Measurements from ENCODE around the gene EFCAB8.
"Not testable (repeated sequence)": the region's sequence is repeated elsewhere in the genome, so short reads cannot be mapped to it uniquely, and the experiment has no call there.

EFCAB8 gene

DNA sequence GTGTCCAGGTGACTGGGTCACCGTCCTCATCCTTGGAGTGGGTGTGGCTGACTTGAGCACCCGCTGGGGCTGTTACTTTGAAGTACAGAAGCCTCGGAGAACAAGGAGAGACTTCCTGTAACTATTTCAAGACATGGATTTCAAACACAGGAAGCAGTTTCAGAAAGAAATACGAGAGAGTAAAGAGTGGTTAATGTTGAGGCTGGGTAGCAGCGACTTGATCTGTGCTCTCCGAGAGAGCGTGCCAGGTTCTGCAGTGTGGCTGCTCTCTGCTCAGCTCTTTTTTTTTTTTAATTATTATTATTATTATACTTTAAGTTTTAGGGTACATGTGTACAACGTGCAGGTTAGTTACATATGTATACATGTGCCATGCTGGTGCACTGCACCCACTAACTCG, 17.5 kb upstream of the EFCAB8 start:
- no peak for DNase-seq (ENCODE audit: low spot score)

DNA sequence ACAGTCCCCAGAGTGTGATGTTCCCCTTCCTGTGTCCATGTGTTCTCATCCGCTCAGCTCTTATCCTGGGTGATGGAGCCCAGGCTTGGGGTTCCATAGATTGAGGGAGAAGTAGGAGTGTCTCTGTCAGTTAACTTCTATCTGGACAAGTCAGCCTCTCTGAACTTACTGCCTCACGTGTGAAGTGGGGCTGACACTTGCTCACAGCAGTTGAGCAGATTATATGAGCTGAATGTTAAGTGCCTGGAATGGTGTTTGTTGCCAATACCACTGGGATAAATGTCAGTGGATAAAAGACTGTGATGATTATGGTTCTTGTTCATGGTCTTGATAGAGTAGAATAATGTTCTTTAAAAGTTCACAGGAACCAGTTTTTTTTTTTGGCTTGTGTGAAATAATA, 17.1 kb upstream of the EFCAB8 start:
- DNase-seq (ENCODE audit: low spot score), result no peak

DNA sequence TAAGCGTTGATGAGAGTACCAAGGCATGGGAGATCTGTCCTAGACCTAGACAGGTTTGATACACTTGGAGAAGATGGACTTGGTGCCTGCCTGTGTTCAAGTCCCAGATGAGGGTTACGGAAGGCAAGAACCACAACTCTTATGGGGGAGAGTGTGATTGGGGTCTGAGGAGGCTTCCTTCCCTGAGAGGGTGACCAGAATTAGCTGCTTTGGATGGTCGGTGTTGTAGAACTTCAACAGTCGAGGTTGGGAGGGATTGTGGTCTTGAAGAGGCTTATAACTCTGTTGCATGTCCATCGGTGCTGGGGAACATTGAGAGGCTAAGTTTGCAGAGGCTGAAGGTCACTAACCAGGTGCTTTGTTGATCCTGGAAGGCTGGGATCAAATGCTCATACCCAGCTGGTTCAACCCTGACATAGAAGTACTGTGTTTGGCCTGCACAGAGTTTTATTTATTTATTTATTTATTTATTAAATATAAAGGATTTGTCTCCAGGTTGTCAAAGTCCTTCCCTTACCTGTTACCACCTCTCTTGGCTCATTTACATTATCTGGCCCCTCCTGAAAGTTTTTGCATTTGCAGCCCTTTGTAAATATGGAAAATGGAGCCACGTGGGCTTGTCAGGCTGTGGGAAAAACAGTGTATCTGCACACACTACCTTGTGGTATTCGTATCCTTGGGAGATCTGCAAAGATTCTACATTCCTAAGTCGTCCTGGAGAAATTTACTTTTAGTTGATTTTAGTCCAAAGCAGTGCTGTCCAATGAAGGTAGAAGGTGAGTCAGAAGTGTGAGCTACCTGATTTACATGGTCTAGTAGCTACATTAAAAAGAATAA, 15.8 kb upstream of the EFCAB8 start:
- DNase-seq (ENCODE audit: low spot score), result no peak

DNA sequence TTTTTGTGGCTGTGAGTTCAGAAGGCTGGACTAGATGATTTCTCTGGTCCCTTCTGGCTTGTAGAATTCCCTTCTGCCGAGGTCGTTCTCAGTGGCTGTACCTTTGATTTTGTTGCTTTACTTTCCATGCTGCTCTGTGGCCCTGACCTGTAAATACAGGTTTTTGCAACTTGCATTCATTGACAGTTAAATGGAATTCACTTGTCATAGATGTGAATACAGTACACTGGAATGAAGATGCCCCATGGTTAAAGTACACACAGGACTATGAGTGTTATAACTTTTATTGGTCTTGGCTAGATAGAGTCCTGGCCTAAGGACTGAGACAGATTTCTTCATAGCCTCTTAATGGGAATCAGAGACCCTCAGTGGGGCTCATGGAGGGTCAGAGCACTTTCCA, 12.9 kb upstream of the EFCAB8 start:
- no peak for DNase-seq (ENCODE audit: low spot score)

DNA sequence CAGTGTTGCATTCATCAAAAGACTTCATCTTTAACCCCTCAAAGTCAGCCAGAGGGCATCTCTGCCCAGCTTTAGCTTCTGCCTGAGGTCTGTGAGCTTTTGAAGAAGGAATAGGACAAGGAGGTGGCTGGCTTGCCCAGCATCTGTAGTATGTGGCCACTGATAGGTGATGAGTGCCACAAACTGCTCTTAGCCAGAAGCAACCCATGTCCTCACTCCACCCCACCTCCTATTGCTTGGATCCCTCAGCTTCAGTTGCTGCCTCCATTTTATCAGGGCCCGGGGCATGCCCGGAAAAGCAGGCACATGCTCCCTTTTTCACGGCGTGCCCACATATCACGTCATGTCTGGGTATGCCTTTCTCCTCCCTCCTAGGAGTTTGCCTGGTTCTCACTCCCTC, 11.9 kb upstream of the EFCAB8 start:
- DNase-seq (ENCODE audit: low spot score), result no peak

DNA sequence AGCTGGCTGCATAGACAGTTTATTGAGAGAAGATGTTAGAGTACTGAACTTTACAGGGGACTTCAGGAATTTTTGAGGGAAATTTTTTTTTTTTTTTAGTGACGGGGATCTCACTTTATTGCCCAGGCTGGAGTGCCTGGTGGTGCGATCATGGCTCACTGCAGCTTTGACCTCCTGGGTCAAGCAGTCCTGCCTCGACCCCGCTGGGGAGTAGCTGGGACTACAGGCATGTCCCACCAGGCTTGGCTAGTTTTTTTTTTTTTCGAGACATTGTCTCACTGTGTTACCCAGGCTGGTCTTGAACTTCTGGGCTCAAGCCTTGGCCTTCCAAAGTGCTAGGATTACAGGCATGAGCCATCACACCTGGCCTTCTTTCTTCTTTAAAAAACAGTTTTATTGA, 10.8 kb upstream of the EFCAB8 start:
- no peak for DNase-seq (ENCODE audit: low spot score)

DNA sequence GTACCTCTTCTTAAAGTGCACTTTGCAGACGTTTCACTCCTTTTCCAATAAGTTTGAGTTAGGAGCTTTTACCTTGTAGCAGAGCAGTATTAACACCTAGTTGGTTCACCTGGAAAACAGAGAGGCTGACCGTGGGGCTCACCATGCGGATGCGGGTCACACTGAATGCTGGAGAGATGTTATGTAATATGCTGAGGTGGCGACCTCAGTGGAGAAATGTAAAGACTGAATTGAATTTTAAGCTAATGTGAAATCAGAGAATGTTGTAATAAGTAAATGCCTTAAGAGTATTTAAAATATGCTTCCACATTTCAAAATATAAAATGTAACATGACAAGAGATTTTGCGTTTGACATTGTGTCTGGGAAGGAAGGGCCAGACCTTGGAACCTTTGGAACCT, 9.9 kb upstream of the EFCAB8 start:
- DNase-seq (ENCODE audit: low spot score), result no peak

DNA sequence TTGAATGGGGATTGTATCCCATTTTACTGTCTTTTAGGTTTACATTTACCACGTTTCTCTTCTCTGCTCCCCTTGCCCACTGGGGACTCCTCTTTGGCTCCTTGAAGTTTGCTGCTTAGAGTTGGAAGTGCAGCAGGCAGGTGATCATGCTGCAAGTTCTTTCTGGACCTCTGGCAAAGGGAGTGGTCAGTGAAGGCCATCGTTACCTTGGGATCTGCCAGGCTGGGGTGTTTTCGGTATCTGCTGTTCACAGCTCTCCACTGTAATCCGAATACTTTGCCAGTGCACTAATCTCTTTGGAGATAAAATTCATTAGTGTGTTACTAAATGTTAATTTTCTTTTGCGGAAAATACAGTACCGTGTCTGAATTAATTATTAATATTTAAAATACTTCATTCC, 9.1 kb upstream of the EFCAB8 start:
- no peak for DNase-seq (ENCODE audit: low spot score)

DNA sequence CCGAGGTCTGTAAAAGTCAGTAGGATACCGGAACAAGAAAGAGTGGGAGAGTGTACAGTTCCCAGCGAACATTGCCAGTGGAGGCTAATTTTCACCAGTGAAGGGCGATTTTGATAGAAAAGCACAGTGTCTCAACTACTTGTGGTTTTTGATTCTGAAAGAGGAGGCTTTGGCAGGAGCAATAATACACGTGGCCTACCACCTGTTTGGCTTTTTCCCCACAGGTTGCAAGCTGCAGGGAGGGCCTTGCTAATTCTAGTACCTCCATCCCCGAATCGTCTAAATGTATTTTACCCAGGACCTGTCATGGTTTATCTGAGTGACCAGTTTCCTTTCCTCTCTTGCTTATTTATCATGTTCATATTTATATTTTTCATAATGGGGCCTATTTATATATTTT, 3.3 kb upstream of the EFCAB8 start:
- DNase-seq (ENCODE audit: low spot score), result no peak

DNA sequence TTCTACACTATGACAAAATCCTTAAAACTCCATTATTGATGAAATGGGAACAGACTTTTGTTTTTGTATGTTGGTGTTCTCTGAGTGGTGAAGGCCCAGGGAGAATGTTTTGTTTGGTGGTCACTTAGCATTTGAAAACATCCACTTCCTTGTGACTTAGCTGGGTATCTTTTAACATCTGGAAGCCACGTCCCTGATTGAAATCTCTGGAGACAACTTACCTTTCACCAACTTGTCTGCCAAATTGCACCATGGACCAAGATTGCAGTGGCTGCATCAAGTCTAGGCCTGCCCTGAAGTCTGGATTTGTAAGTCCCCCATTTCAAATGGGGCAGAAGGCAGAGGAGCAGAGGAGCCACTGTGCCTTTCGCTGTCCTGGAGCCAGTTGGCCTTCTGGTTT, 534 bp upstream of the EFCAB8 start:
- no peak for DNase-seq (ENCODE audit: low spot score)

DNA sequence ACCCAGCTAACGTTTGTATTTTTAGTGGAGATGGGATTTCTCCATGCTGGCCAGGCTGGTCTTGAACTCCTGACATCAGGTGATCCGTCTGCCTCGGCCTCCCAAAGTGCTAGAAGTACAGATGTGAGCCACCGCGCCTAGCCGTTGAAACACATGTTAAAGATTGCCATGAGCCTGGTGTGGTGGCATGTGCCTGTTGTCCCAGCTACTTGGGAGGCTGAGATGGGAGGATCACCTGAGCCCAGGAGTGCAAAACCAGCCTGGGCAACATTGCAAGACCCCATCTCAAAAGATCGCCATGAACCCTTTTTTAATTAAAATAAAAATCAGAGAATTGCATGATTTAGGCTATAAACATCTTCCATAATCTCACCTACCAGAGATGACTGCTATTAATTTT, 2.7 kb downstream of the EFCAB8 start:
- DNase-seq (ENCODE audit: low spot score), result no peak

DNA sequence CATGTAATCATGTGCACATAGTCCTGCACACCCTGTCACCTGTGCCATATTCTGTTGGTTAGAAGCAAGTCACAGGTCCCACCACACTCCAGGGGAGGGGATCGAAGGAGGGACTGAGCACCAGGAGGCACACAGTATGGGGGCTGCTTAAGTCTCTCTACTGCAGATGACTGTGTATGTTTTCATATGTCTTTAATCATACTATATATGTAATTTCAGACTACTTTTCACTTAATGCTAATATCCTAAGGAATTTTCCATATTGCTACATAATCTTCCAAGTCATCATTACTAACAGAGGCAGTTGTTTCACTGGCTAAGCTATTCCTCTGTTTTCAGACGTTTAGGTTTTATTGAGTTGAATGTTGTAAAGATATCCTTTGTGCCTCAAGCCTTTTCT, 10.8 kb downstream of the EFCAB8 start:
- DNase-seq (ENCODE audit: low spot score), result no peak

DNA sequence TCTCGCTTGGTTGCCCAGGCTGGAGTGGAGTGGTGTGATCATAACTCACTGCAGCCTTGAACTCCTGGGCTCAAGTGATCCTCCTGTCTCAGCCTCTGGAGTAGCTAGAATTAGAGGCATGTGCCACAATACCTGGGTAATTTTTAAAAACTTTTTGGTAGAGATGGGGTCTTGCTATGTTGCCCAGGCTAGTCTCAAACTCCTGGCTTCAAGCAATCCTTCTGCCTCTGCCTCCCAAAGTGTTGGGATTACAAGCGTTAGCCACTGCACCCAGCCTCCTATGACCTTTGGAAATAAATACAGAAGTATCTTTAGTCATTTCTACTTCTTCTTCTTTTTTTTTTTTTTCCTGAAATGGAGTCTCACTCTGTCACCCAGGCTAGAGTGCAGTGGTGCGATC, 11.8 kb downstream of the EFCAB8 start:
- not testable (repeated sequence) for DNase-seq (ENCODE audit: low spot score)

DNA sequence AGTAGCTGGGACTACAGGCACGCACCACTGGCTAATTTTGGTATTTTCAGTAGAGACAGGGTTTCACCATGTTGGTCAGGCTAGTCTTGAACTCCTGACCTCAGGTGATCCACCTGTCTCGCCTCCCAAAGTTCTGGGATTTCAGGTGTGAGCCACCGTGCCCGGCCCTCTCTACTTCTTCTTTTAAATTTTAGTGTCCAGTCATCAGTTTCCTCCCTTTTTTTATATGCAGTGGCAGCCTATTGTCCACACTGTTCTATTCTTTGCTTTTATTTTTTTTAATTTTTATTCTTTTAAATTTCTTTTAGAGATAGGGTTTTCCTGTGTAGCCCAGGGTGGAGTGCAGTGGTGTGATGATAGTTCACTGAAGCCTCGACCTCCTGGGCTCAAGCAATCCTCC, 12.3 kb downstream of the EFCAB8 start:
- DNase-seq (ENCODE audit: low spot score), result no peak

DNA sequence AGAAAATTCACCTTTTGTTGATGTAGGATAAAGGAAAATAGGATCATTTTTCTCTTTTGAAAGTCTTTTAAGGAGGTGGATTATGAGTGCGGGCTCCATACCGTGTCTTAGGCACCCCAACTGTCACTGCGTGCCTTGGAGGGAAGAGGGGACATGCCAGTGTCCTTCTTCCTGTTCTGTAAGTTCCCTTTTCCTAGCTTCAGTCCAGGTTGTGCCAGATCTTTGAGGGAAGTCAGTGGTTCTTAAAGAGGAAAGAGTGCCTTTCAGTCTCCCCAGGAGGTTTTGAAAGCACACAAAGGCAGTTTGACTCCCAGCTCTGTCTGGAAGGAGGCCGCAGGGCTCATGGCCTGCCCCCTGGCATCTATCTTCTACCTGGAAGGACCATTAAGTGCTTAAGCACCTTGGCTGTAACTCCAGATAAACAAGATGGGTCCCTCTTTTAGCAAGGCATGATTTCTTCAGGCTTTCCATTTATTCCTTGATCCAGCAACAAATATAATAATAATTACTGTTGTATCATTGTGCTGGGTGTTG, 13.0 kb downstream of the EFCAB8 start:
- DNase-seq (ENCODE audit: low spot score), result no peak

DNA sequence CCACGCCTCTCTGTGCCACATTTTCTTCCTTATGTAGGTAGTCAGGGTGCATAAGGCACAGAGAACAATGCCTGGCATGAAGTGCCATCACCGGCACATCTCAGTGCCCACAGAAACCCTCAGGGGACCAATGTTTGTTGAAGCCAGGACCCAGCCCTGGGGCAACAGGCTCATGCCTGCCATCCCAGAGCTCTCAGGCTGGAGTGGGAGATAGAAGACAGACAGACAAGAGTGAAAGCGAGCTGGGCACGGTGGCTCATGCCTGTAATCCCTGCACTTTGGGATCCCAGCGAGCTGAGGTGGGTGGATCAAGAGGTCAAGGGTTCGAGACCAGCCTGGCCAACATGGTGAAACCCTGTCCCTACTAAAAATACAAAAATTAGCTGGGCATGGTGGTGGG, 13.5 kb downstream of the EFCAB8 start:
- no peak for DNase-seq (ENCODE audit: low spot score)

DNA sequence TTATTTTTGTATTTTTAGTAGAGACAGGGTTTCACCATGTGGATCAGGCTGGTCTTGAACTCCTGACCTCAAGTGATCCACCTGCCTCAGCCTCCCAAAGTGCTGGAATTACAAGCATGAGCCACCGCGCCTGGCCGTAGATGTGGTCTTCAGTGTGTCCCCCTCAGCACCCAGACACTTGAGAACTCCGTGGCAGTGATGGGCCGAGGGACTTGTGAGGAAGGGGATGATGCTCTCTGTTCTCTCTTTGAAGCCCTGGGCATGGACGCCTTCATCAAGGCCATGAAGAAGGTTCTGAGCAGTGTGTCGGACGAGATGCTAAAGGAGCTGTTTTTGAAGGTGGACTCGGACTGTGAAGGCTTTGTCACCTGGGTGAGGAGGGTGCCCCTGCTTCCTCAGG, 16.9 kb downstream of the EFCAB8 start:
- no peak for DNase-seq (ENCODE audit: low spot score)

DNA sequence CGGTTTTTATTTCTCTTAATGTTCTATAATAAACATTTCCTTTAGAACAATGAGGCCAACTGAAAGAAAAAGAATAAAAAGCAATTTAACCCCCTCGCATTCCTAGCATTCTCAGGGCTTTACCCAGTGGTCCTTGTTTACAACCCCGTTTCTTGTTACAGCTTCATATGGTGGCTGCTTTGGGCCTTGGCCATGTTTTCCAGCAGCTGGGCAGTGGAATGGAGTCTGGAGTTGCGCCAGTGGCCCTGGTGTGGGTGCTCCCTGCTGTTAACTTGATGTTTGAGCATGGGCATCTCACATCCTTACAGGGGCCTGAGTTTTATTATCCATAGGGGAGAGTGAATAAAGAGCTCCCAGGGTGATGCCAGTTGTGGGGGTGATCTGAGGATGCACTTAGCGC, 18.8 kb downstream of the EFCAB8 start:
- no peak for DNase-seq (ENCODE audit: low spot score)

DNA sequence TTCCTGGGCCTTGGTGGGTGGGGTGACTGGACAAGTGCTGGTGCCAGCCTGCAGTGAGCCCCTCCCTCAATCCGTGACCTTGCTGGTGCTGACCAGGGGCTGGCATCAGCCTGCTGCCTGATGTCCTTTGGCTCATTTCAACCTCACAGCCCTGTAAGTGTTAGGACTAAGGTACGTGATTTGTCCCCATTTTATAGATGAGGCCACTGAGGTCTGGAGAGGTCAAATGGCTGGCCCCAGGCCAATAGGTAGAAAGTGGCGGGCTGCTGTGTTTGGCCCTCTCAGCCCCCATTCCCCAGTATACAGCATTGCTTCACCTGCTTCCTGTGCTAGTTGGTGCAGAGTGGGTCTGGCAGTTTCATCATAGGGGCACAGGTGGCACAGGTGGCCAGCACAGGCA, 20.1 kb downstream of the EFCAB8 start:
- DNase-seq (ENCODE audit: low spot score), result no peak

DNA sequence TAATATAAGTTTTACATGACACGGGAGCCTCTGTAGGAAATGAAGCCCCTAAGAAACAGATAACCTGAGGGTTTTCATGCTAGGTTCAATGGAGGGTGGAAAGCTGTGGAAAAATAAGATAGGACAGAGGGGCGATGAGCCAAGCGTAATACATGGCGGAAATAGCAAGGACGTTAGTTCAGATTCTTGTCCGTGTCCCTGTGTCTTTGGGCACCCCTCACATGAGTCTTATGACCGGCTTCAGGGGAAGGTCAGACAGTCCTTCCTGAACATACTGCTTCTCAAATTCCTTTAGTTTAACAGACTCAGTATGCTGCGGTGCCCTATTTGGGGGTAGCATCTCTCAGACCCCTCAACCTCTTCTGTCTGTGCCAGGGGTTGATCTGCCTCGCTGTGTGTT, 20.8 kb downstream of the EFCAB8 start:
- DNase-seq (ENCODE audit: low spot score), result no peak

DNA sequence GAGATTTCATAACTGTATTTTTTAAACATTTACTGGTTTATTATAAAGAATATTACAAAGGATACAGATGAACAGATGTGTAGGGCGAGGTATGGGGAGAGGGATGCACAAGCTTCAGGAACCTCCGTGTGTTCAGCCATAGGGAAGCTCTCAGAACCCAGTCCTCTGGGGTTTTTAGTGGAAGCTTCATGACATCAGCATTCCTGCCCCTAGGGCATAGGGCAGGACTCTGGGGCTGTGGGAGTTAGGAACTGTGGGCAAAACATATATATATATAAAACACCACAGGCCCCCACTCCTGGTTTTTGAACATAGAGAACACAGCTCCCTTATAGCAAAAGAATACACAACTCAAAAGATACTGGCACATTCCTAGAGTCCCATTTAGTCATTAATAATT, 21.9 kb downstream of the EFCAB8 start:
- no peak for DNase-seq (ENCODE audit: low spot score)

DNA sequence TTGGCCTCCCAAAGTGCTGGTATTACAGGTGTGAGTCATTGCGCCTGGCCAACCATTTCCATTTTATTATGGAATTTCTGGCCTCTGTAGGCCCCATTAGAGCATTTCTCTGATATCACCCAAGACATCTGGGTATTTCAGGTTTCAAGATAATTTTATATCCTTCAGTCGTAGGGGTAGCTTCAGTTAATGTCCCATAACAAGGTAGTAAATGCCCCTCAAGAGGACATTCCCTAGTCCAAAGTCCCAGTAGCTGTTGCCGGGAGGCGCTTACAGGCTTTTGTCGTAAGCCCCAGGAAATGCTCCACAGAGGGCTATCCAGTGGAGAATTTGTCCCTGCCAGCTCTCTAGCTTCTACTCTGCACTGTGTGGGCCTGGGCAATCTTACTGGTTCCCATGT, 24.4 kb downstream of the EFCAB8 start:
- DNase-seq (ENCODE audit: low spot score), result no peak

DNA sequence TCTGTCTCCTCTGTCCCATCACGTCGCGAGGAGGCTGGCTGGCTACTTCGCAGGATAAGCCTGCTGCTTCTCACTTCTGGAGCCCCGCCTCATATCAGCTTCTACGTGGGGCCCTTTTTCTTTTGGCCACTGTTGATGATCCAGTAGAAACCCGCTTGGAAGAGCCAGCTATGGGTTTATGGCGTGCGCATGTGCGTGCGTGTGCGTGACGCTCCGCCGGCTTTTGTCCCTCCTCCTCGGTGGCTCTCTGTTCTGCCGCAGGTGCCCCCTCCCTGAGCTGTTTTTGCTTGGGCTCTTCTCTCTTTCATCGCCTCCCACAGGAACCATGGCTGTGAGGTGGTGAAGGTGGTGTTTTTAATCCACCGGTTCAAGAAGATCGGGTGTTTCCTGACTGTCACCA, 26.5 kb downstream of the EFCAB8 start:
- DNase-seq (ENCODE audit: low spot score), result no peak

DNA sequence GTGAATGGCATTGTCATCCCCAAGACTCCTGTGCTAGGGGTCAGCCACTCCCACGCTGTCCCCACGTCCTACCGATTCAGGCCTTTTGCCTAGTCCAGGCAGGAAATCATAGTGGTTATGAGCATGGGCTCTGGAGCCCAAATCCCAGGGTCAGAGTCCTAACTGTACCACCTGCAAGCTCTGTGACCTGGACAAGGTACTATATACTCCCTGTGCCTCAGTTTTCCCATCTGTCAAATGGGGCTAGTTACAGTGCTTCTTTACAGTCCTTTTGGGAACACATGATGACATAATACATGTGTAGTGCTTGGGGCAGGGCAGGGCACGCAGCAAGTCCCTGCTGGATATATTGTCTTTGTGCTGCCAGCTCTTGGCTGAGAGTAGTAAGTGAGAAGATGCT, 27.2 kb downstream of the EFCAB8 start:
- no peak for DNase-seq (ENCODE audit: low spot score)

Measured in SW480 (cell line).